ENCODE results near the gene RUNX1. TPM values are rescaled to one million over a fixed set of nuclear protein-coding genes. Genes with fewer than 3 reads are reported as not detected.

The RUNX1 gene
- polyA plus RNA-seq, 1 of the 3 experiments (the other 2 are of a cell fraction), result 17.1 TPM

DNA sequence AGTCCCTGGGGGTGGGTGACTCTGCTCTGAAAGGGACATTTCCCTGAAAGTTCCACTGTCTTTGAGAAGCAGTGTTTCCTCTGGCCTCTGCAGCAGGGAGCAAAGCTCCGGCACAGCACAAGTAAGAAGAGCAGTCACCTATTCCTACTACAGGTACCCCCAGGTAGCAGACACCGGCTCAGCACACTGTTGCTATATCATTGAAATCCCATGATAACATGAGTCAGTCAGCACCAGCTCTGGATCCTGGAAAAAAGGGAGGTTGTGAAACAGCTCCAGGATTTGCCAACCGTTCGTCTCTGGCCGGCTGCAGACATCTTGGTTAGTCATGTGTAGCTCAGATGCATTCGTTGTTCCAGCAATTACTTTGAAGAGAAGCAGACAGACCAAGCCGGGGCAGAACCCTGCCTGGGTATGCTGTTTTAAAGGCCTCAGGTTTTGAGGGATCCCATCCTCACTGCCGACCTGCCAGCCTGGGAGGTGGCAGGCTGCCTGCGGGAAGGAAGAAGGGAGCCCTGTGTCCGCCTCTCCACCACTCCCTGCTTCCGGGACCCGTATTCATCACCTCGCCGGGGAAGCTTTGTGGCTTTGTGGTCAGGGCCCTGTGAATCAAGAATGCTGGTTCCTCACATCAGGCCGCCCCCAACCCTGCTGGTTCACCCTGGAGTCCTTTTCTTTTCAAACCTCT lies 241.1 kb downstream of the RUNX1 start:
- Histone ChIP-seq H3K79me2 (ENCODE audit: insufficient read depth) (peaks cover 66% of the 10 kb centered on the region), H3K27me3 (ENCODE audit: insufficient read depth) (no peaks in the 10 kb centered on the region), H3K4me1 (ENCODE audit: control insufficient read depth in 1 of 2, insufficient read depth in 2 of 2, low read depth in 1 of 2, low read length in 1 of 2) (peaks cover 32 to 38% of the 10 kb centered on the region in 2 experiments), H3K36me3 (replicated peaks in 1 of 2; ENCODE audit: control insufficient read depth in 1 of 2, insufficient read depth in 2 of 2, low read length in 1 of 2) (peaks cover 2 to 37% of the 10 kb centered on the region in 2 experiments), H4K20me1 (ENCODE audit: insufficient read depth) (no peaks in the 10 kb centered on the region), H3K9me3 (peaks cover 18% of the 10 kb centered on the region; the same call in 1 of the 2 replicates), H3F3A (replicated peaks; ENCODE audit: insufficient read depth) (peaks cover 55% of the 10 kb centered on the region), H3K9ac (peak overlapping the region; percentile 74), H3K9me2 (no peaks in the 10 kb centered on the region), H3K4me2 (peak overlapping the region; percentile 63), H3K27ac (ENCODE audit: low read depth in 2 of 2, low read length in 1 of 2) (peak overlapping the region; percentile 62 to 99), H3K4me3 (ENCODE audit: low read depth in 2 of 2, low read length in 1 of 2) (no peak overlapping the region), H2AFZ (ENCODE audit: low read depth) (no peak overlapping the region)
- DNase-seq, result no peak
- ChIA-PET CTCF (interaction anchor here (1.0 kb wide), 1 partner anchor 82 kb away, joined by 5 read pairs; no protein-coding TSS in a partner anchor), POLR2A (no interaction called here)
- 7% methylated on average over 8 of the region's 15 CpGs for WGBS (ENCODE audit: low lambda C conversion rate)
- peak; percentile 59 for TF ChIP-seq NFIC (IDR thresholded peaks at IDR 0.05; ENCODE audit: borderline replicate concordance)
- no peak for TF ChIP-seq FOXM1 (IDR thresholded peaks at IDR 0.05; ENCODE audit: low read depth)
- TF ChIP-seq, protein P1, sequence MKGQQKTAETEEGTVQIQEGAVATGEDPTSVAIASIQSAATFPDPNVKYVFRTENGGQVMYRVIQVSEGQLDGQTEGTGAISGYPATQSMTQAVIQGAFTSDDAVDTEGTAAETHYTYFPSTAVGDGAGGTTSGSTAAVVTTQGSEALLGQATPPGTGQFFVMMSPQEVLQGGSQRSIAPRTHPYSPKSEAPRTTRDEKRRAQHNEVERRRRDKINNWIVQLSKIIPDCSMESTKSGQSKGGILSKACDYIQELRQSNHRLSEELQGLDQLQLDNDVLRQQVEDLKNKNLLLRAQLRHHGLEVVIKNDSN (IDR thresholded peaks at IDR 0.05; ENCODE audit: borderline replicate concordance, low read depth), result no peak
- TF ChIP-seq, protein P2, sequence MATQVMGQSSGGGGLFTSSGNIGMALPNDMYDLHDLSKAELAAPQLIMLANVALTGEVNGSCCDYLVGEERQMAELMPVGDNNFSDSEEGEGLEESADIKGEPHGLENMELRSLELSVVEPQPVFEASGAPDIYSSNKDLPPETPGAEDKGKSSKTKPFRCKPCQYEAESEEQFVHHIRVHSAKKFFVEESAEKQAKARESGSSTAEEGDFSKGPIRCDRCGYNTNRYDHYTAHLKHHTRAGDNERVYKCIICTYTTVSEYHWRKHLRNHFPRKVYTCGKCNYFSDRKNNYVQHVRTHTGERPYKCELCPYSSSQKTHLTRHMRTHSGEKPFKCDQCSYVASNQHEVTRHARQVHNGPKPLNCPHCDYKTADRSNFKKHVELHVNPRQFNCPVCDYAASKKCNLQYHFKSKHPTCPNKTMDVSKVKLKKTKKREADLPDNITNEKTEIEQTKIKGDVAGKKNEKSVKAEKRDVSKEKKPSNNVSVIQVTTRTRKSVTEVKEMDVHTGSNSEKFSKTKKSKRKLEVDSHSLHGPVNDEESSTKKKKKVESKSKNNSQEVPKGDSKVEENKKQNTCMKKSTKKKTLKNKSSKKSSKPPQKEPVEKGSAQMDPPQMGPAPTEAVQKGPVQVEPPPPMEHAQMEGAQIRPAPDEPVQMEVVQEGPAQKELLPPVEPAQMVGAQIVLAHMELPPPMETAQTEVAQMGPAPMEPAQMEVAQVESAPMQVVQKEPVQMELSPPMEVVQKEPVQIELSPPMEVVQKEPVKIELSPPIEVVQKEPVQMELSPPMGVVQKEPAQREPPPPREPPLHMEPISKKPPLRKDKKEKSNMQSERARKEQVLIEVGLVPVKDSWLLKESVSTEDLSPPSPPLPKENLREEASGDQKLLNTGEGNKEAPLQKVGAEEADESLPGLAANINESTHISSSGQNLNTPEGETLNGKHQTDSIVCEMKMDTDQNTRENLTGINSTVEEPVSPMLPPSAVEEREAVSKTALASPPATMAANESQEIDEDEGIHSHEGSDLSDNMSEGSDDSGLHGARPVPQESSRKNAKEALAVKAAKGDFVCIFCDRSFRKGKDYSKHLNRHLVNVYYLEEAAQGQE (IDR thresholded peaks at IDR 0.05; ENCODE audit: low read depth, low read length), result peak; percentile 6; the same call in 1 of the 2 replicates
- TF ChIP-seq, protein P3, sequence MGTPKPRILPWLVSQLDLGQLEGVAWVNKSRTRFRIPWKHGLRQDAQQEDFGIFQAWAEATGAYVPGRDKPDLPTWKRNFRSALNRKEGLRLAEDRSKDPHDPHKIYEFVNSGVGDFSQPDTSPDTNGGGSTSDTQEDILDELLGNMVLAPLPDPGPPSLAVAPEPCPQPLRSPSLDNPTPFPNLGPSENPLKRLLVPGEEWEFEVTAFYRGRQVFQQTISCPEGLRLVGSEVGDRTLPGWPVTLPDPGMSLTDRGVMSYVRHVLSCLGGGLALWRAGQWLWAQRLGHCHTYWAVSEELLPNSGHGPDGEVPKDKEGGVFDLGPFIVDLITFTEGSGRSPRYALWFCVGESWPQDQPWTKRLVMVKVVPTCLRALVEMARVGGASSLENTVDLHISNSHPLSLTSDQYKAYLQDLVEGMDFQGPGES (IDR thresholded peaks at IDR 0.05; ENCODE audit: low read depth, low read length), result no peak
- peak; percentile 4 for TF ChIP-seq FOSL2 (IDR thresholded peaks at IDR 0.05; ENCODE audit: borderline replicate concordance, low read depth)
- 0 out of 2 replicates have a peak, but pooled peaks have one; percentile 28 for TF ChIP-seq MEF2A (IDR thresholded peaks at IDR 0.05; ENCODE audit: borderline replicate concordance, low read depth)
- TF ChIP-seq TEAD4 (IDR thresholded peaks at IDR 0.05; ENCODE audit: borderline replicate concordance, insufficient read depth), result peak; percentile 74; the same call in 1 of the 2 replicates
- TF ChIP-seq MXI1 (IDR thresholded peaks at IDR 0.05; ENCODE audit: low read depth, low read length), result no peak
- TF ChIP-seq TCF12 (IDR thresholded peaks at IDR 0.05), result peak; percentile 92
- TF ChIP-seq RAD21 (IDR thresholded peaks at IDR 0.05; ENCODE audit: low read length), result no peak
- no peak for TF ChIP-seq CHD2 (IDR thresholded peaks at IDR 0.05; ENCODE audit: low read length, partially characterized antibody)
- no peak for TF ChIP-seq EZH2phosphoT487 (IDR thresholded peaks at IDR 0.05; ENCODE audit: borderline replicate concordance, low read depth)
- no peak for TF ChIP-seq RFX5 (IDR thresholded peaks at IDR 0.05; ENCODE audit: low read length)
- peak; percentile 38; the same call in 1 of the 2 replicates for TF ChIP-seq GABPA (IDR thresholded peaks at IDR 0.05; ENCODE audit: low read depth)
- no peak for TF ChIP-seq NRF1 (IDR thresholded peaks at IDR 0.05; ENCODE audit: low read depth, low read length)
- no peak for TF ChIP-seq RCOR1 (IDR thresholded peaks at IDR 0.05; ENCODE audit: low read length)
- peak; percentile 68 for TF ChIP-seq RXRA (IDR thresholded peaks at IDR 0.05; ENCODE audit: borderline replicate concordance, low read depth)
- TF ChIP-seq GATA2 (CRISPR knock-in tag; IDR thresholded peaks at IDR 0.05), result no peak
- no peak; the same call in 1 of the 2 replicates for TF ChIP-seq ZBTB33 (IDR thresholded peaks at IDR 0.05; ENCODE audit: borderline replicate concordance, low read depth)
- TF ChIP-seq, protein P4, sequence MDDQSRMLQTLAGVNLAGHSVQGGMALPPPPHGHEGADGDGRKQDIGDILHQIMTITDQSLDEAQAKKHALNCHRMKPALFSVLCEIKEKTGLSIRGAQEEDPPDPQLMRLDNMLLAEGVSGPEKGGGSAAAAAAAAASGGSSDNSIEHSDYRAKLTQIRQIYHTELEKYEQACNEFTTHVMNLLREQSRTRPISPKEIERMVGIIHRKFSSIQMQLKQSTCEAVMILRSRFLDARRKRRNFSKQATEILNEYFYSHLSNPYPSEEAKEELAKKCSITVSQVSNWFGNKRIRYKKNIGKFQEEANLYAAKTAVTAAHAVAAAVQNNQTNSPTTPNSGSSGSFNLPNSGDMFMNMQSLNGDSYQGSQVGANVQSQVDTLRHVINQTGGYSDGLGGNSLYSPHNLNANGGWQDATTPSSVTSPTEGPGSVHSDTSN (IDR thresholded peaks at IDR 0.05), result peak; percentile 83
- peak; percentile 10; the same call in 1 of the 2 replicates for TF ChIP-seq JUND (IDR thresholded peaks at IDR 0.05)
- TF ChIP-seq SIN3A (IDR thresholded peaks at IDR 0.05; ENCODE audit: borderline replicate concordance, low read depth, low read length), result peak; percentile 19; the same call in 1 of the 2 replicates
- no peak for TF ChIP-seq FOXJ3 (CRISPR knock-in tag; IDR thresholded peaks at IDR 0.05)
- TF ChIP-seq YY1 (IDR thresholded peaks at IDR 0.05; ENCODE audit: low read depth), result peak; percentile 75; the same call in 1 of the 2 replicates
